NCI-H748 (cell line): ENCODE measurements around the gene ZNF490.
"Not testable (repeated sequence)": the region's sequence is repeated elsewhere in the genome, so short reads cannot be mapped to it uniquely, and the experiment has no call there.

Experiments
- DNase-seq: peaks from one replicate; lab custom pipeline; 2025; ENCODE audit not compliant: unreplicated experiment; lab: John Stamatoyannopoulos, UW

ZNF490 gene

GRCh38 chr19:12610540-12611360 lies at the start of gene ZNF490, which contains the start of gene ZNF791:
Gene ZNF490 (minus strand): TSS chr19:12610813. CDS start chr19:12610680, 133 bp downstream.
Gene ZNF791 (plus strand): TSS chr19:12610920. CDS start chr19:12611080, 160 bp downstream.
- DNase-seq: peak; percentile 96

- no peak for DNase-seq
Observed at GRCh38 chr19:12657966-12658365, 47.4 kb upstream of the ZNF490 start.

GRCh38 chr19:12656899-12657571 lies 46.4 kb upstream of the ZNF490 start:
- no peak for DNase-seq

GRCh38 chr19:12655546-12655945 lies 44.9 kb upstream of the ZNF490 start:
- DNase-seq: no peak

- no peak for DNase-seq
Observed at GRCh38 chr19:12652219-12652618, 41.6 kb upstream of the ZNF490 start.

GRCh38 chr19:12649941-12650340 lies 39.3 kb upstream of the ZNF490 start:
- no peak for DNase-seq

- DNase-seq: no peak
Observed at GRCh38 chr19:12648088-12648487, 37.5 kb upstream of the ZNF490 start.

GRCh38 chr19:12647490-12648071 lies 37.0 kb upstream of the ZNF490 start:
- peak; percentile 76 for DNase-seq

- DNase-seq: peak; percentile 76
Observed at GRCh38 chr19:12647047-12647446, 36.4 kb upstream of the ZNF490 start.

GRCh38 chr19:12646551-12646950 lies 35.9 kb upstream of the ZNF490 start:
- DNase-seq: no peak

GRCh38 chr19:12643716-12644115 lies 33.1 kb upstream of the ZNF490 start:
- not testable (repeated sequence) for DNase-seq

GRCh38 chr19:12642506-12642905 lies 31.9 kb upstream of the ZNF490 start:
- no peak for DNase-seq

GRCh38 chr19:12641456-12641855 lies 30.8 kb upstream of the ZNF490 start:
- DNase-seq: no peak

GRCh38 chr19:12639901-12640613 lies 29.4 kb upstream of the ZNF490 start:
- peak; percentile 62 for DNase-seq

GRCh38 chr19:12638611-12639182 lies 28.1 kb upstream of the ZNF490 start:
- DNase-seq: no peak

GRCh38 chr19:12636631-12637030 lies 26.0 kb upstream of the ZNF490 start:
- peak; percentile 22 for DNase-seq

- no peak for DNase-seq
Observed at GRCh38 chr19:12629215-12629614, 18.6 kb upstream of the ZNF490 start.

GRCh38 chr19:12628040-12629022 lies 17.7 kb upstream of the ZNF490 start:
- no peak for DNase-seq

GRCh38 chr19:12626958-12627357 lies 16.3 kb upstream of the ZNF490 start:
- DNase-seq: no peak
